HG02852 (cell line): ENCODE results near the gene DUS2.
"Not testable (repeated sequence)": the region's sequence is repeated elsewhere in the genome, so short reads cannot be mapped to it uniquely, and the experiment has no call there.

Experiments used
- ATAC-seq: cut with Tn5 transposase; IDR thresholded peaks from one replicate; pipeline ENCODE4 v1.9.1; 2021; ENCODE audit warnings: mild to moderate bottlenecking, moderate library complexity; ENCODE audit not compliant: unreplicated experiment

DUS2 gene

GRCh38 chr16:68022728-68023537 is at the start of gene DUS2, which contains the start of gene DDX28:
Gene DUS2 (plus strand): TSS chr16:68023284. CDS start chr16:68038024, 14,740 bp downstream.
Gene DDX28 (minus strand): TSS chr16:68023232. CDS start chr16:68023202, 30 bp downstream.
- ATAC-seq, result no peak

- ATAC-seq, result peak; percentile 74
Measured at GRCh38 chr16:67975321-67976105, 47.6 kb upstream of the DUS2 start.

GRCh38 chr16:67976205-67976604 is 46.9 kb upstream of the DUS2 start:
- no peak for ATAC-seq

- no peak for ATAC-seq
Measured at GRCh38 chr16:67977005-67977404, 46.1 kb upstream of the DUS2 start.

- no peak for ATAC-seq
Measured at GRCh38 chr16:67977469-67978227, 45.4 kb upstream of the DUS2 start.

- ATAC-seq, result no peak
Measured at GRCh38 chr16:67979955-67980678, 43.0 kb upstream of the DUS2 start, which contains the start of gene DPEP3. Gene DPEP3 (minus strand): TSS chr16:67980499. CDS start chr16:67980380, 119 bp downstream.

DNA sequence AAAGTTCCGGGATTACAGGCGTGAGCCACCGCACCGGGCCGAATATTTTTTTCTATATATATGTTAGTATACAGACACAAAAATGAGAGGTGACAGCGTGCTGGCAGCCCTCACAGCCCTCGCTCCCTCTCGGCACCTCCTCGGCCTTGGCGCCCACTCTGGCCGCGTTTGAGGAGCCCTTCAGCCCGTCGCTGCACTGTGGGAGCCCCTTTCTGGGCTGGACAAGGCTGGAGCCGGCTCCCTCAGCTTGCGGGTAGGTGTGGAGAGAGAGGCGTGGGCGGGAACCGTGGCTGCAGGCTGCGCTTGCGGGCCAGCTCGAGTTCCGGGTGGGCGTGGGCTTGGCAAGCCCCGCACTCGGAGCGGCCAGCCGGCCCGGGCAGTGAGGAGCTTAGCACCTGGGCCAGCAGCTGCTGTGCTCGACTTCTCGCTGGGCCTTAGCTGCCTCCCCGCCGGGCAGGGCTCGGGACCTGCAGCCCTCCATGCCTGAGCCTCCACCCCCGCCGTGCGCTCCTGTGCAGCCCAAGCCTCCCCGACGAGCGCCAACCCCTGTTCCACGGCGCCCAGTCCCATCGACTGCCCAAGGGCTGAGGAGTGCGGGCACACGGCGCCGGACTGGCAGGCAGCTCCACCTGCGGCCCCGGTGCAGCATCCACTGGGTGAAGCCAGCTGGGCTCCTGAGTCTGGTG is 40.9 kb upstream of the DUS2 start:
- ATAC-seq, result no peak

DNA sequence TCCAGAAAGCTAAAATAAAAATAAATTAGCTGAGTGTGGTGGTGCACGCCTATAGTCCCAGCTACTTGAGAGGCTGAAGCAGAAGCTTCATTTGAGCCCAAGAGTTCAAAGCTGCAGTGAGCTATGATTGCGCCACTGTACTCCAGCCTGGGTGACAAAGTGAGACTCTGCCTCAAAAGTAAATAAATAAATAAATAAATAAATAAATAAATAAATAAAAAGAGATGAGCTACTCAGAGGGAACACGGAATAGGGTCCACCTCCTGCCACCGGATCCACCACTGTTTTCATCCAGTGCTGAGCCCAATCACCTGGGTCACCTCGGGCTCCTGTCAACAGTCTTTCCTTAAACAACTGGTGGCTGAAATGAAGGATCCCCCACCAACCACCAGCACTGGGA is 36.1 kb upstream of the DUS2 start:
- ATAC-seq, result no peak

- ATAC-seq, result no peak
Measured at GRCh38 chr16:67987460-67988160, 35.5 kb upstream of the DUS2 start.

DNA sequence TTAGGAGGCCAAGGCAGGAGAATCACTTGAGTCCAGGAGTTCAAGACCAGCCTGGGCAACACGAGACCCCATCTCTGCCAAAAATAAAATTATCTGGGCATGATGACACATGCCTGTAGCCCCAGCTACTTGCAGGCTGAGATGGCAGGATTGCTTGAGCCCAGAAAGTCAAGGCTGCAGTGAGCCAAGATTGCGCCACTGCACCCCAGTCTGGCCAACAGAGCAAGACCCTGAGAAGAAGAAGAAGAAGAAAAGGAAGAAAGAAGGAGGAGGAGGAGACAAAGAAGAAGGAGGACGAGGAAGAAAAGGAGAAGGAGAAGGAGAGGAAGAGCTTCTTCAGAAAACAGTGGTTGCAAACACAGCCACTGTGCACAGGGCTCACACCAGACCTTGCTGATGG is 34.4 kb upstream of the DUS2 start:
- no peak for ATAC-seq

DNA sequence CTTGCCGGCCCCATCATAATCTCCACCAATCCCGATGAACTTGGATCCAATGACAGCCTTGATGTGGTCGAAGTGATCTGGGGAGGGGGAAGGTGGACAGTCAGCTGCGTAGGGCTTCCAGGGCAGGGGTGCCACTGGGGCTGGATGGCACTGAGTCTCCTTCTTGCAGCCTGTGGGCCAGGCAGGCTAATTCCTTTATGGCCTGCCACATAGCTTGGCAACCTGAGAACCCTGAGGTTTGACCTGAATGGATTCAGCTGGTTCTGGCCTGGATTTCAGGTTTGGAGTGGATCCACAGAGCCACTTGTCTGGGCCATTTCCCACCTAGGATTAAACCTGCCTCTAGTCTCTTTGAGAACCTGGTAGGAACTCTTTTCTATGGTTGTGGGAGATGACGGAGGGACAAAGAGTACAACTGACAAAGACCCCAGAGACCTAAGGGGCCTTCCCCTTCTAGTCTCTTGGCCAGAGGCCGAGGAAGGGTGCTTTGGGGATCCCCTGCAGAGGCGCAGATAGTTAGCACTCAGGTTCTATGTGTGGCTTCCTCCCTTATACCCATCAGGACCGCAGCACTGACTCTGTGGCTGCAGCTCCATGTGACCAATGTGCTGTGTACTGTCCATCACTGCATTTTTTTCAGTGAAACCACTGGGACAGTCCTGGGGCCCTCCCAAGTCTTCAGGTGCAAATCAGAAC is 33.6 kb upstream of the DUS2 start:
- no peak for ATAC-seq

GRCh38 chr16:67990018-67990386 is 33.1 kb upstream of the DUS2 start:
- ATAC-seq, result no peak

GRCh38 chr16:67992661-67993206 is 30.4 kb upstream of the DUS2 start:
- ATAC-seq, result peak; percentile 1

GRCh38 chr16:67993207-67994039 is 29.7 kb upstream of the DUS2 start:
- ATAC-seq, result peak; percentile 72

GRCh38 chr16:67994040-67994408 is 29.1 kb upstream of the DUS2 start:
- not testable (repeated sequence) for ATAC-seq

- no peak for ATAC-seq
Measured at GRCh38 chr16:67995423-67995822, 27.7 kb upstream of the DUS2 start.

DNA sequence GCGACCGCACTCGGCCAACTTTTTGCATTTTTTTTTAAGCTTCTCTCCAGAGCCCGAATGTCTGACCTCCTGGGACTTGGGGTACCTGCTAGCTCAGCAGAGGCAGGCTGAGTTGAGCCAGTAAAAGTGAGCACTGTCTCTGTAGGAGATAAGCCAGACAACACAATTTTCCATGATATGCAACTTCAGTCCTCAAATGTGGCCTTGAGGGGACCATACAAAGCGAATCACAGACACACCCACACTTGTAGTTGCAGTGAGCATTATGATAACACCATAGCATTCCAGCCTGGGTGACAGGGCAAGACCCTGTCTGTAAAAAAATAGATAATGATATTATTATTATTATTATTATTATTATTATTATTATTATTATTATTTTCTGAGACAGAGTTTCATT is 26.4 kb upstream of the DUS2 start:
- ATAC-seq, result no peak
